Left lung (tissue), 10 donors: Measurements from ENCODE around the gene ULK3. TPM values are rescaled to one million over a fixed set of nuclear protein-coding genes. Genes with fewer than 3 reads are reported as not detected.

Experiments
- ATAC-seq: fragments of 200-7000 bp; cut with Tn5 transposase; one replicate; pipeline ENCODE4 v1.9.1; 2020; ENCODE audit warnings: moderate library complexity
- DNase-seq, 4 donors: peaks; one replicate each; pipeline ENCODE4 v3.0.0-alpha.2; 2013 to 2020
- H3K27ac ChIP-seq, 2 donors: fragments of 200-600 bp; sonication (generic) in 1 of 2; one replicate each; pipeline versions ENCODE4 v1.5.0 to v1.8.0; 2020 to 2021
- H3K27me3 ChIP-seq, 2 donors: fragments of 200-600 bp; sonication (generic) in 1 of 2; one replicate each; pipeline versions ENCODE4 v1.5.0 to v1.8.0; 2020 to 2021
- H3K36me3 ChIP-seq, 2 donors: fragments of 200-600 bp; sonication (generic) in 1 of 2; one replicate each; pipeline versions ENCODE4 v1.5.0 to v1.8.0; 2020 to 2021
- H3K4me1 ChIP-seq, 2 donors: fragments of 200-600 bp; one replicate each; pipeline ENCODE4 v1.8.0; 2021
- H3K4me3 ChIP-seq, 2 donors: fragments of 200-600 bp; sonication (generic) in 1 of 2; one replicate each; pipeline versions ENCODE4 v1.5.0 to v1.8.0; 2020 to 2021; ENCODE audit warnings: mild to moderate bottlenecking in 1 of 2
- H3K9me3 ChIP-seq, 2 donors: fragments of 200-600 bp; sonication (generic) in 1 of 2; one replicate each; pipeline versions ENCODE4 v1.5.0 to v1.8.0; 2020 to 2021
- intact Hi-C, 2 donors: fragments of 100-400 bp; cut with DNase I; formaldehyde crosslinking; loops; one replicate each; pipeline versions ENCODE4 v1.11.2 to v1.14.2; 2022
- polyA plus RNA-seq, 6 donors: library from polyadenylated mRNA; unstranded; fragments of 120-200 nt; gene quantifications; one replicate each; pipeline ENCODE4 v1.2.1, GENCODE V29; 2013; ENCODE audit not compliant: insufficient read length in 6 of 6
- total RNA-seq, 2 donors: library from RNA; stranded (reverse); fragmentation: NEBNext Ultra II Directional; extraction: Animal tissue kit (Norgen Biotek cat#: 25700); gene quantifications; one replicate each; pipeline ENCODE4 v1.2.1, GENCODE V29; 2021
- TF ChIP-seq, protein P1 (sequence below), 2 donors: fragments of 200-600 bp; sonication (generic) in 1 of 2; IDR thresholded peaks; one replicate each; pipeline versions ENCODE4 v1.5.0 to v1.8.0; 2021; ENCODE audit warnings: antibody characterized with exemption in 2 of 2
- donor health status: DM: no; HTN: yes; CAD: no.
- donor health status: DM: no; HTN: no; CAD: no.

Gene ULK3
- total and polyA plus RNA-seq, 8 donors, result 27.3 to 45.1 (median 37.4) TPM

DNA sequence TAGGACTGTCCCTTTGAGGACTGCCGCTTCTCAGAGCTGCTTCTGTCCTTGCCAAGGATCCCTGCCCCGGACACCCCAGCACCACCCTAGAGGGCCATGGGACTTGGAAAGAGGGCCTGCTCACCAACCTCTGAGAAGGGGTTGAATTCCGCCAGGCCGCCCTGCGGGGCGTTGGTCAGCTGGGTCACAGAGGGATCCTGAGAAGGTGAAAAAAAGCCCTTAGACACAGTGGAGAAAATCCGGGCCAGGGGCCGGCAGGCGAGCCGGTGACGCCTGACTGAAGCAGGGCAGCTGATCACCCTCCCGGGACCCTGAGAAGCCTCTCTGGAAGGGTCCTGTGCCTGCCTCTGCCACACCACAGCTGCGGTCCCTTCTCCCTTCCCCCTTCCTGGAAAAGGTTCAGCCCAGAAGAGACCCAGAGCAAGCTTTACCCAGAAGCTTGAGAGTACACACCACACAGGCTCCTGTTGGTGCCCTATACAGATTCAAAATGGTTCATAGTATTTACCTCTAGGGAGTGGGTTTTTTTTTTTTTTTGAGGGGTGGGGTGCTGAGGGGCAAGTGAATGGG, 11.6 kb upstream of the ULK3 start:
- Histone ChIP-seq H3K27me3 (no peaks in the 10 kb centered on the region), H3K9me3 (no peaks in the 10 kb centered on the region), H3K36me3 (peaks cover 0 to 60% of the 10 kb centered on the region in 2 donors), H3K4me3 (no peak overlapping the region), H3K27ac (no peak overlapping the region), H3K4me1 (peaks cover 4 to 30% of the 10 kb centered on the region in 2 donors)
- ATAC-seq, result no peak
- DNase-seq, result no peak
- intact Hi-C loops, result no loop called here
- TF ChIP-seq, protein P1, sequence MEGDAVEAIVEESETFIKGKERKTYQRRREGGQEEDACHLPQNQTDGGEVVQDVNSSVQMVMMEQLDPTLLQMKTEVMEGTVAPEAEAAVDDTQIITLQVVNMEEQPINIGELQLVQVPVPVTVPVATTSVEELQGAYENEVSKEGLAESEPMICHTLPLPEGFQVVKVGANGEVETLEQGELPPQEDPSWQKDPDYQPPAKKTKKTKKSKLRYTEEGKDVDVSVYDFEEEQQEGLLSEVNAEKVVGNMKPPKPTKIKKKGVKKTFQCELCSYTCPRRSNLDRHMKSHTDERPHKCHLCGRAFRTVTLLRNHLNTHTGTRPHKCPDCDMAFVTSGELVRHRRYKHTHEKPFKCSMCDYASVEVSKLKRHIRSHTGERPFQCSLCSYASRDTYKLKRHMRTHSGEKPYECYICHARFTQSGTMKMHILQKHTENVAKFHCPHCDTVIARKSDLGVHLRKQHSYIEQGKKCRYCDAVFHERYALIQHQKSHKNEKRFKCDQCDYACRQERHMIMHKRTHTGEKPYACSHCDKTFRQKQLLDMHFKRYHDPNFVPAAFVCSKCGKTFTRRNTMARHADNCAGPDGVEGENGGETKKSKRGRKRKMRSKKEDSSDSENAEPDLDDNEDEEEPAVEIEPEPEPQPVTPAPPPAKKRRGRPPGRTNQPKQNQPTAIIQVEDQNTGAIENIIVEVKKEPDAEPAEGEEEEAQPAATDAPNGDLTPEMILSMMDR (IDR thresholded peaks at IDR 0.05), result no peak

DNA sequence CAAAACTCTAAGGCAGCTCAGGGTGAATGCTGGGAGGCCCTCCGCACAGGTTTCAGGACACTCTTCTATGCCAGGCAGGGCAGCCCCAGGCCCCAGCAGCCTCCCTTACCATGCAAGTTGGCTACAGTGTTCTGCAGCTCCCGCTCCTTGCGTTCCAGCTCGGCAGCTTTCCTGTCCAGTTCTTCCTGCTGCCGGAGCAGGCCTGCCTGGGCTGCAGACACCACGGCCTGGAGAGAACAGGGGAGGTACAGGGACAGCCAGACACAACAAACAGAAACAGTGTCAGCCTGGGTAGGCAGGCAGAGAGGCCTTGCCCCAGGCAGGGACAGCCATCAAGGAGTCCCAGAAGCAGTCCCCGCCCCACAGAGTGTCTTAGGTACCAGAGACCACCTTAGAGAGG, 9.0 kb upstream of the ULK3 start:
- intact Hi-C loops, result no loop called here
- DNase-seq (no peak), ATAC-seq (no peak)
- TF ChIP-seq, protein P1 (IDR thresholded peaks at IDR 0.05), result no peak
- H3K9me3 ChIP-seq, result no peaks in the 10 kb centered on the region
- H3K4me1 ChIP-seq, result peaks cover 0 to 6% of the 10 kb centered on the region in 2 donors
- peaks cover 0 to 79% of the 10 kb centered on the region in 2 donors for H3K36me3 ChIP-seq
- H3K27me3 ChIP-seq, result no peaks in the 10 kb centered on the region
- H3K27ac ChIP-seq, result no peak overlapping the region
- no peak overlapping the region for H3K4me3 ChIP-seq

DNA sequence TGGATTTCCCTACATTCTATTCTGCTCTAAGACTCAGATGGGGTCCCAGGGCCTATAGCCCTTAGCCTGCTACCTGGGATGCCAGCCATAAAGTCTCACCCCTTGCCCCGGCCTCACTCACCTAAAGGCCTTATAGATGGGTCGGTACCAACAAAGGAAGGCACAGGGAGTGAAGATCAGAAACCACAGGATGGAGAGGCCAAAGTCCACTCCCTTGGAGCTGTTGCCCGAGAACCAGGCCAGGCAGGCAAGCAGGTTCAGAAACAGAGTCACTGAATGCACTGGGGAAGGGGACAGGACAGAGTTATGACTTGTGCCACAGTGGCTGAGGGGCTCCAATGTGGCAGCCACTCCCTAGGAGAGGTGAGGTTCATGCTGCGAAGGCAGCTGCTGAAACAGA, 7.4 kb upstream of the ULK3 start:
- Histone ChIP-seq H3K27ac (no peak overlapping the region), H3K4me1 (no peaks in the 10 kb centered on the region), H3K27me3 (no peaks in the 10 kb centered on the region), H3K9me3 (no peaks in the 10 kb centered on the region), H3K4me3 (no peak overlapping the region), H3K36me3 (peaks cover 0 to 94% of the 10 kb centered on the region in 2 donors)
- TF ChIP-seq, protein P1 (IDR thresholded peaks at IDR 0.05), result no peak
- intact Hi-C loops, result no loop called here
- DNase-seq (no peak), ATAC-seq (no peak)

DNA sequence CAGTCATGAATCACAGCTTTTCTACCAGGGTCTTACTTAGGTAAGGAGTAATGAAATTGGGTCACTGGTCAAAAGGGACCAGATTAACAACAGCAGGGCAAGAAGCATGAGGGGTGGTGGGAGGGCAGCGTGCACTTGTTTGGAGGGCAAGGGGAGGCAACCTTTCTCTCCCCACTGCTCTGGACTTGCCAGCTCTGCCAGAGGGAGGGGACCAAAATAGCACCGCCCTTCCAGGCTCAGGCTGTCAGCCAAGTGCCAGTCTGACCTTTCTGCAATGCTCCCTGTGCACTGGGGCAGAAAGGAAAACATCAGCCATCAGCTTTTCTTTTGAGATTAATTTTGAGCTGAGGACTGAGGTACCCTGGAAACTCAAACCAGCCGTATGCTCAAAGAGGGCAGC, 4.5 kb upstream of the ULK3 start:
- intact Hi-C loops, result no loop called here
- no peak for DNase-seq
- H3K4me3 ChIP-seq, result no peak overlapping the region
- no peaks in the 10 kb centered on the region for H3K27me3 ChIP-seq
- peaks cover 0 to 84% of the 10 kb centered on the region in 2 donors for H3K36me3 ChIP-seq
- peaks cover 8 to 15% of the 10 kb centered on the region in 2 donors for H3K4me1 ChIP-seq
- no peak for ATAC-seq
- TF ChIP-seq, protein P1 (IDR thresholded peaks at IDR 0.05), result no peak
- H3K9me3 ChIP-seq, result no peaks in the 10 kb centered on the region
- H3K27ac ChIP-seq, result no peak overlapping the region

DNA sequence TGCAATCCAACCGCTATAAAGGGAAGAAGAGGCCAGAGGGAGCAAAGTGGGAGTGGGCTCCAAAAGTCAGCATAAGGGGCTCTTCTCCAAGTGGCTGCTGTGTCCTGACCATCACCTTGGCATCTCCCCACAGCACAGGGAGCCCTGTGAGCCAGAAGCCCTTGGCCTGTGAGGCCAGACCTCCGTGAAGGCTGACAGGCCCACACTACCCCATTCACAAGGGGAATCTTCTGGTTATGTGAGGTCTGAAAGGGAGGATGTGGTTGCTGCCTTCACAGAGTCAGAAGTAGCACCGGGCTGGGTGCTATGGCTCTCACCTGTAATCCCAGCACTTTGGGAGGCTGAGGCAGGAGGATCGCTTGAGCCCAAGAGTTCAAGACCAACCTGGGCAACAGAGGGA, 2.6 kb upstream of the ULK3 start:
- peaks cover 0 to 66% of the 10 kb centered on the region in 2 donors for H3K36me3 ChIP-seq
- ATAC-seq, result no peak
- peaks cover 17 to 30% of the 10 kb centered on the region in 2 donors for H3K4me1 ChIP-seq
- TF ChIP-seq, protein P1 (IDR thresholded peaks at IDR 0.05), result no peak
- no peaks in the 10 kb centered on the region for H3K9me3 ChIP-seq
- intact Hi-C loops, result no loop called here
- no peak overlapping the region for H3K4me3 ChIP-seq
- no peak overlapping the region for H3K27ac ChIP-seq
- DNase-seq, result peak in 1 of 4 donors; percentile 39
- H3K27me3 ChIP-seq, result no peaks in the 10 kb centered on the region
